Stimulated activated naive CD8-positive, alpha-beta T cell treated with anti-CD3 and anti-CD28 coated beads, Interleukin-15, Interleukin-2, amounts not matched to agents 100 ng/mL and 50 ng/mL, for 24 hours (primary cell): ENCODE data around the gene MOB4.

Experiments
- H3K27ac Mint-ChIP-seq: one replicate; pipeline ENCODE4 v1.8.0; 2021; ENCODE audit warnings: mild to moderate bottlenecking, mixed read lengths
- H3K27me3 Mint-ChIP-seq: one replicate; pipeline ENCODE4 v1.8.0; 2021; ENCODE audit warnings: mixed read lengths
- H3K36me3 Mint-ChIP-seq: one replicate; pipeline ENCODE4 v1.8.0; 2021; ENCODE audit warnings: low read depth, mixed read lengths
- H3K4me1 Mint-ChIP-seq: one replicate; pipeline ENCODE4 v1.8.0; 2021; ENCODE audit warnings: low read depth, mixed read lengths
- H3K4me3 Mint-ChIP-seq: one replicate; pipeline ENCODE4 v1.8.0; 2021; ENCODE audit warnings: mild to moderate bottlenecking, mixed read lengths
- H3K9me3 Mint-ChIP-seq: one replicate; pipeline ENCODE4 v1.8.0; 2021; ENCODE audit warnings: mixed read lengths

The MOB4 gene

GRCh38 chr2:197500503-197501131, 15.2 kb upstream of the MOB4 start:
- H3K27me3 Mint-ChIP-seq, result no peaks in the 10 kb centered on the region
- H3K36me3 Mint-ChIP-seq, result peaks cover 87% of the 10 kb centered on the region
- peak overlapping the region; percentile 99 for H3K27ac Mint-ChIP-seq
- peaks cover 59% of the 10 kb centered on the region for H3K4me1 Mint-ChIP-seq
- H3K9me3 Mint-ChIP-seq, result no peaks in the 10 kb centered on the region
- peak overlapping the region; percentile 97 for H3K4me3 Mint-ChIP-seq

- peaks cover 43% of the 10 kb centered on the region for H3K4me1 Mint-ChIP-seq
- H3K36me3 Mint-ChIP-seq, result peaks cover 71% of the 10 kb centered on the region
- H3K4me3 Mint-ChIP-seq, result peak overlapping the region; percentile 97
- peak overlapping the region; percentile 99 for H3K27ac Mint-ChIP-seq
- no peaks in the 10 kb centered on the region for H3K27me3 Mint-ChIP-seq
- H3K9me3 Mint-ChIP-seq, result no peaks in the 10 kb centered on the region
These were observed 13.7 kb upstream of the MOB4 start for GRCh38 chr2:197502201-197502600.

- H3K27ac Mint-ChIP-seq, result peak overlapping the region; percentile 99
- no peaks in the 10 kb centered on the region for H3K9me3 Mint-ChIP-seq
- H3K27me3 Mint-ChIP-seq, result no peaks in the 10 kb centered on the region
- H3K4me3 Mint-ChIP-seq, result peak overlapping the region; percentile 97
- peaks cover 38% of the 10 kb centered on the region for H3K4me1 Mint-ChIP-seq
- peaks cover 66% of the 10 kb centered on the region for H3K36me3 Mint-ChIP-seq
These were observed 13.2 kb upstream of the MOB4 start for GRCh38 chr2:197502685-197503084.

- Mint-ChIP-seq H3K27me3 (no peaks in the 10 kb centered on the region), H3K4me1 (peaks cover 33% of the 10 kb centered on the region), H3K36me3 (peaks cover 58% of the 10 kb centered on the region), H3K27ac (peak overlapping the region; percentile 65), H3K9me3 (no peaks in the 10 kb centered on the region), H3K4me3 (peak overlapping the region; percentile 56)
These were observed 11.9 kb upstream of the MOB4 start for GRCh38 chr2:197504000-197504399.

- Mint-ChIP-seq H3K4me3 (peak overlapping the region; percentile 56), H3K4me1 (peaks cover 33% of the 10 kb centered on the region), H3K36me3 (peaks cover 55% of the 10 kb centered on the region), H3K27ac (peak overlapping the region; percentile 65), H3K9me3 (no peaks in the 10 kb centered on the region), H3K27me3 (no peaks in the 10 kb centered on the region)
These were observed 11.4 kb upstream of the MOB4 start for GRCh38 chr2:197504512-197504911.

GRCh38 chr2:197506658-197507057, 9.2 kb upstream of the MOB4 start:
- Mint-ChIP-seq H3K4me1 (peaks cover 28% of the 10 kb centered on the region), H3K27me3 (no peaks in the 10 kb centered on the region), H3K9me3 (no peaks in the 10 kb centered on the region), H3K4me3 (no peak overlapping the region), H3K27ac (no peak overlapping the region), H3K36me3 (peaks cover 44% of the 10 kb centered on the region)

- no peaks in the 10 kb centered on the region for H3K27me3 Mint-ChIP-seq
These were observed 2.0 kb upstream of the MOB4 start for GRCh38 chr2:197513915-197514314.

GRCh38 chr2:197514754-197515153, 1.1 kb upstream of the MOB4 start:
- H3K27ac Mint-ChIP-seq, result peak overlapping the region; percentile 95
- H3K9me3 Mint-ChIP-seq, result no peaks in the 10 kb centered on the region
- H3K27me3 Mint-ChIP-seq, result no peaks in the 10 kb centered on the region
- H3K36me3 Mint-ChIP-seq, result peaks cover 12% of the 10 kb centered on the region
- H3K4me1 Mint-ChIP-seq, result peaks cover 40% of the 10 kb centered on the region
- peak overlapping the region; percentile 99 for H3K4me3 Mint-ChIP-seq

More at GRCh38 chr2:197513915-197514314, 2.0 kb upstream of the MOB4 start:
- no peak overlapping the region for H3K27ac Mint-ChIP-seq
- H3K9me3 Mint-ChIP-seq, result no peaks in the 10 kb centered on the region
- H3K36me3 Mint-ChIP-seq, result peaks cover 12% of the 10 kb centered on the region
- no peak overlapping the region for H3K4me3 Mint-ChIP-seq
- H3K4me1 Mint-ChIP-seq, result peaks cover 32% of the 10 kb centered on the region

- no peaks in the 10 kb centered on the region for H3K27me3 Mint-ChIP-seq
These were observed 539 bp upstream of the MOB4 start for GRCh38 chr2:197515315-197515738.

GRCh38 chr2:197516393-197516761, 511 bp downstream of the MOB4 start:
- H3K4me3 Mint-ChIP-seq, result peak overlapping the region; percentile 99
- no peaks in the 10 kb centered on the region for H3K9me3 Mint-ChIP-seq
- H3K4me1 Mint-ChIP-seq, result peaks cover 50% of the 10 kb centered on the region
- H3K36me3 Mint-ChIP-seq, result peaks cover 19% of the 10 kb centered on the region
- no peaks in the 10 kb centered on the region for H3K27me3 Mint-ChIP-seq
- peak overlapping the region; percentile 91 for H3K27ac Mint-ChIP-seq

More at GRCh38 chr2:197515315-197515738, 539 bp upstream of the MOB4 start:
- H3K9me3 Mint-ChIP-seq, result no peaks in the 10 kb centered on the region
- peaks cover 13% of the 10 kb centered on the region for H3K36me3 Mint-ChIP-seq
- H3K27ac Mint-ChIP-seq, result peak overlapping the region; percentile 95
- peaks cover 44% of the 10 kb centered on the region for H3K4me1 Mint-ChIP-seq
- peak overlapping the region; percentile 99 for H3K4me3 Mint-ChIP-seq

GRCh38 chr2:197517150-197517549, 1.3 kb downstream of the MOB4 start:
- H3K27me3 Mint-ChIP-seq, result no peaks in the 10 kb centered on the region
- peak overlapping the region; percentile 91 for H3K27ac Mint-ChIP-seq
- peaks cover 18% of the 10 kb centered on the region for H3K36me3 Mint-ChIP-seq
- H3K9me3 Mint-ChIP-seq, result no peaks in the 10 kb centered on the region
- H3K4me3 Mint-ChIP-seq, result peak overlapping the region; percentile 99
- H3K4me1 Mint-ChIP-seq, result peaks cover 53% of the 10 kb centered on the region

GRCh38 chr2:197538412-197538811, 22.5 kb downstream of the MOB4 start:
- Mint-ChIP-seq H3K27me3 (no peaks in the 10 kb centered on the region), H3K36me3 (peaks cover 73% of the 10 kb centered on the region), H3K4me1 (peaks cover 34% of the 10 kb centered on the region), H3K4me3 (no peak overlapping the region), H3K9me3 (no peaks in the 10 kb centered on the region), H3K27ac (no peak overlapping the region)

GRCh38 chr2:197539734-197540133, 23.9 kb downstream of the MOB4 start:
- Mint-ChIP-seq H3K4me3 (no peak overlapping the region), H3K27ac (no peak overlapping the region), H3K36me3 (peaks cover 70% of the 10 kb centered on the region), H3K4me1 (peaks cover 21% of the 10 kb centered on the region), H3K27me3 (no peaks in the 10 kb centered on the region), H3K9me3 (no peaks in the 10 kb centered on the region)

- Mint-ChIP-seq H3K9me3 (no peaks in the 10 kb centered on the region), H3K36me3 (peaks cover 64% of the 10 kb centered on the region), H3K4me1 (peaks cover 15% of the 10 kb centered on the region), H3K27me3 (no peaks in the 10 kb centered on the region), H3K27ac (no peak overlapping the region), H3K4me3 (no peak overlapping the region)
These were observed 27.3 kb downstream of the MOB4 start for GRCh38 chr2:197543206-197543605.

GRCh38 chr2:197547163-197547900, 31.5 kb downstream of the MOB4 start:
- Mint-ChIP-seq H3K4me3 (no peak overlapping the region), H3K4me1 (no peaks in the 10 kb centered on the region), H3K27me3 (no peaks in the 10 kb centered on the region), H3K36me3 (peaks cover 58% of the 10 kb centered on the region), H3K27ac (no peak overlapping the region), H3K9me3 (no peaks in the 10 kb centered on the region)
